Neutrophil (primary cell): Measurements from ENCODE around the gene RGS14.

Source experiments
- H3K27ac ChIP-seq: fragments of 200-600 bp; sonication (generic); 2 replicates; pipeline ENCODE4 v1.5.1; 2016; ENCODE audit warnings: mild to moderate bottlenecking, moderate library complexity
- H3K27me3 ChIP-seq: fragments of 200-600 bp; sonication (generic); 2 replicates; pipeline ENCODE4 v1.6.0; 2016; ENCODE audit warnings: mild to moderate bottlenecking
- H3K36me3 ChIP-seq: fragments of 200-600 bp; sonication (generic); 2 replicates; pipeline ENCODE4 v1.5.1; 2017
- H3K4me1 ChIP-seq, 2 experiments: fragments of 200-600 bp in 1 of 2; sonication (generic) in 1 of 2; 1 replicate in 1 of 2; 2 replicates in 1 of 2; pipeline versions ENCODE4 v1.5.1 to v1.6.1; 2013 to 2016; ENCODE audit warnings: low read depth in 1 of 2, low read length in 1 of 2, mild to moderate bottlenecking in 1 of 2, moderate library complexity in 1 of 2; ENCODE audit not compliant: control insufficient read depth in 1 of 2, insufficient read depth in 1 of 2
- H3K4me3 ChIP-seq, 2 experiments: fragments of 200-600 bp in 1 of 2; sonication (generic) in 1 of 2; 1 replicate in 1 of 2; 2 replicates in 1 of 2; pipeline ENCODE4 v1.5.1; 2013 to 2016; ENCODE audit warnings: low read depth in 1 of 2, low read length in 1 of 2, mild to moderate bottlenecking in 1 of 2, moderate library complexity in 1 of 2
- H3K9me3 ChIP-seq: fragments of 200-600 bp; sonication (generic); 2 replicates; pipeline ENCODE4 v1.5.1; 2016
- TF ChIP-seq, protein P1 (sequence below): fragments of 200-600 bp; sonication (generic); IDR thresholded peaks from 2 replicates; pipeline ENCODE4 v1.5.1; 2016; ENCODE audit warnings: antibody characterized with exemption

The RGS14 gene

DNA sequence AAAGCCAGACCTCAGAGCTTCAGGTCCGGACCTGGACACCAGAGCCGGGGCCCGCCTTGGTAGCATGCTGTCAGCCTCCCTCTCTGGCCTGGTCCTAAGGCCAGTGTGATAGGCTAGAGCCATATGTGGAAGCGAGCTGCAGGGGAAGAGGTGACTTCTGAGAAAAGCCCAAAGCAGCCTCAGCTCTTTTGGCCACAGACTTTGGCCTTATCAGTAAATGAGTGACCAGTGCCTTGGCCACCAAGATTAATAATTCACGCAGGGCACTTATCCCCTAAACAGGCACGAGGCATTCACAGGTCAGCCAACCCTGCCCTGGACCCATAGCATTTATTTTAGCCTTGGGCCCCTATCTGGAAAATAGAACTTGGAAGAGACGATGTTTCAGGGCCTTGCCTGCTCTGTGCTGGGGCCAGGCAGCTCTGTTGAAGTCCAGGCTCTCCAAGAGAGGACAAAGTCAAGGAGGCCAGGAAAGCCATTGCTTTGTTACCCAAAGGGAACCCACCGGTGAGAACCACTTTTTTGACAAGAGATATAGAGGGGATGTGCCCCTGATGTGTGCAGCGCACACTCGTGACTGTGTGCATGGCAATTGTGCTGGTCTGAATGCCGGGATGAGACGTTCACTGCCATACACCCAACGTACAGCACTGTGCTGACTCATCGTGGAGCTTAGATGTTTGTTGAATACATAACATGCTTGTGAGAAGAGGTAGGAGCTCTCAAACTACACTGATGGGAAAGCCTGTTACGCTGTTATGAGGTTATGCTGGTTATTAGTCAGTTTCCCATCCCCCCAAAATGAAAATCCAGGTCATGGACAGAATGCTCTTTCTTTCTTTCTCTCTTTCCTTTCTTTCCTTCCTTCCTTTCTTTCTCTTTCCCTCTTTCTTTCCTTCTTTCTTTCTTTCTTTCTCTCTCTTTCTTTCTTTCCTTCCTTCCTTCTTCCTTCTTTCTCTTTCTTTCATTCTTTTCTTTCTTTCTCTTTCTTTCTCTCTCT lies 21.5 kb downstream of the RGS14 start:
- no peak overlapping the region for H3K4me3 ChIP-seq
- no peak overlapping the region for H3K27ac ChIP-seq
- no peaks in the 10 kb centered on the region for H3K27me3 ChIP-seq
- H3K36me3 ChIP-seq: peaks cover 11% of the 10 kb centered on the region
- TF ChIP-seq, protein P1, sequence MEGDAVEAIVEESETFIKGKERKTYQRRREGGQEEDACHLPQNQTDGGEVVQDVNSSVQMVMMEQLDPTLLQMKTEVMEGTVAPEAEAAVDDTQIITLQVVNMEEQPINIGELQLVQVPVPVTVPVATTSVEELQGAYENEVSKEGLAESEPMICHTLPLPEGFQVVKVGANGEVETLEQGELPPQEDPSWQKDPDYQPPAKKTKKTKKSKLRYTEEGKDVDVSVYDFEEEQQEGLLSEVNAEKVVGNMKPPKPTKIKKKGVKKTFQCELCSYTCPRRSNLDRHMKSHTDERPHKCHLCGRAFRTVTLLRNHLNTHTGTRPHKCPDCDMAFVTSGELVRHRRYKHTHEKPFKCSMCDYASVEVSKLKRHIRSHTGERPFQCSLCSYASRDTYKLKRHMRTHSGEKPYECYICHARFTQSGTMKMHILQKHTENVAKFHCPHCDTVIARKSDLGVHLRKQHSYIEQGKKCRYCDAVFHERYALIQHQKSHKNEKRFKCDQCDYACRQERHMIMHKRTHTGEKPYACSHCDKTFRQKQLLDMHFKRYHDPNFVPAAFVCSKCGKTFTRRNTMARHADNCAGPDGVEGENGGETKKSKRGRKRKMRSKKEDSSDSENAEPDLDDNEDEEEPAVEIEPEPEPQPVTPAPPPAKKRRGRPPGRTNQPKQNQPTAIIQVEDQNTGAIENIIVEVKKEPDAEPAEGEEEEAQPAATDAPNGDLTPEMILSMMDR: no peak
- H3K9me3 ChIP-seq: no peaks in the 10 kb centered on the region
- peaks cover 5% of the 10 kb centered on the region in 2 experiments for H3K4me1 ChIP-seq

GRCh38 chr5:177380805-177381126 lies 23.0 kb downstream of the RGS14 start:
- Histone ChIP-seq H3K27me3 (no peaks in the 10 kb centered on the region), H3K27ac (no peak overlapping the region), H3K9me3 (no peaks in the 10 kb centered on the region), H3K36me3 (no peaks in the 10 kb centered on the region), H3K4me3 (no peak overlapping the region), H3K4me1 (peaks cover 15 to 16% of the 10 kb centered on the region in 2 experiments)
- TF ChIP-seq, protein P1: no peak

GRCh38 chr5:177382423-177383029 lies 24.8 kb downstream of the RGS14 start:
- TF ChIP-seq, protein P1: no peak
- H3K27ac ChIP-seq: no peak overlapping the region
- no peaks in the 10 kb centered on the region for H3K9me3 ChIP-seq
- H3K4me1 ChIP-seq: peaks cover 24 to 25% of the 10 kb centered on the region in 2 experiments
- H3K27me3 ChIP-seq: no peaks in the 10 kb centered on the region
- H3K4me3 ChIP-seq: no peak overlapping the region
- no peaks in the 10 kb centered on the region for H3K36me3 ChIP-seq

- H3K4me1 ChIP-seq: peaks cover 25 to 28% of the 10 kb centered on the region in 2 experiments
- no peaks in the 10 kb centered on the region for H3K36me3 ChIP-seq
- H3K9me3 ChIP-seq: no peaks in the 10 kb centered on the region
- no peak overlapping the region for H3K27ac ChIP-seq
- no peak overlapping the region for H3K4me3 ChIP-seq
- no peaks in the 10 kb centered on the region for H3K27me3 ChIP-seq
- TF ChIP-seq, protein P1: no peak
These were observed 25.5 kb downstream of the RGS14 start for GRCh38 chr5:177383181-177383580.

DNA sequence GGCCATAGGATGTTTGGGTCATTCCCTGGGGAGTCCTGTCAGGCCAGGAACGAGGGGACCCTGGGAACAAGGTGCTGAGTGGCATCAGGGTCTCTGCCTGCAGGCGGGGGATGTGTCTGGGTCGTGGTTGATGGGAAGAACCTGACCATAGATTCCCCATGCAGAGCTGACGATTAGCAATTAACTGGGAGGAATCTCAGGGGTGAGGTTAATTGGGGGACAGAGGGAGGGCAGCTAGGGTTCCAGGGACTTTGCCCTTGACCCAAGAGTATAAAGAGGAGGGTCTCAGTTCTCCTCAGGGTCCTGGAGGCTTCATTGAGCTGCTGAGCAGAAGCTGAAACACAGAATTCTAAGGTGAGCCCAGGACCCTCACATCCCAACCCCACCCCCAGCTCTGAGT lies 26.4 kb downstream of the RGS14 start, which contains the start of gene SLC34A1:
Gene SLC34A1, plus strand, starts transcription at position 301 of the 400 bp plus-strand sequence. CDS start 1,308 bp downstream, outside the sequence.
- Histone ChIP-seq H3K27ac (no peak within 1 kb of the TSS), H3K4me1 (peaks cover 34 to 37% of the 10 kb centered on the region in 2 experiments), H3K27me3 (no peaks in the 10 kb centered on the region), H3K4me3 (no peak within 1 kb of the TSS), H3K9me3 (no peaks in the 10 kb centered on the region), H3K36me3 (no peaks in the 10 kb centered on the region)
- TF ChIP-seq, protein P1: no peak
